Bronchial epithelial cell (primary cell): ENCODE measurements around the gene GLDC. TPM values are rescaled to one million over a fixed set of nuclear protein-coding genes. Genes with fewer than 3 reads are reported as not detected.

ENCODE experiments used
- DNase-seq: peaks from one replicate; pipeline ENCODE4 v3.0.0-alpha.2; 2010; ENCODE audit warnings: low read depth
- FAIRE-seq: peaks from 2 replicates; lab custom pipeline; 2011; peaks lifted over from hg19 to GRCh38; lab: Jason Lieb, UNC
- H3K27me3 ChIP-seq: 2 replicates; pipeline ENCODE4 v1.5.1; 2011; ENCODE audit warnings: low read length; ENCODE audit not compliant: control insufficient read depth, insufficient read depth
- H3K36me3 ChIP-seq: 2 replicates; pipeline ENCODE4 v1.5.1; 2011; ENCODE audit warnings: low read length; ENCODE audit not compliant: control insufficient read depth, insufficient read depth
- H3K4me3 ChIP-seq: 2 replicates; pipeline ENCODE4 v1.5.1; 2011; ENCODE audit warnings: mild to moderate bottlenecking, low read depth, low read length, control low read depth
- CTCF ChIP-seq: IDR thresholded peaks from 2 replicates; pipeline ENCODE4 v1.5.1; 2011; ENCODE audit warnings: mild to moderate bottlenecking, moderate library complexity, low read length, control low read depth, inconsistent platforms; ENCODE audit not compliant: insufficient read depth, severe bottlenecking
- total RNA-seq: library from RNA; depleted of rRNA; stranded (reverse); fragments of >200 nt; gene quantifications from 2 replicates; pipeline ENCODE4 v1.2.1, GENCODE V29; 2014

Gene GLDC
- total RNA-seq, 1 donor from 2014 or later, result not detected

DNA sequence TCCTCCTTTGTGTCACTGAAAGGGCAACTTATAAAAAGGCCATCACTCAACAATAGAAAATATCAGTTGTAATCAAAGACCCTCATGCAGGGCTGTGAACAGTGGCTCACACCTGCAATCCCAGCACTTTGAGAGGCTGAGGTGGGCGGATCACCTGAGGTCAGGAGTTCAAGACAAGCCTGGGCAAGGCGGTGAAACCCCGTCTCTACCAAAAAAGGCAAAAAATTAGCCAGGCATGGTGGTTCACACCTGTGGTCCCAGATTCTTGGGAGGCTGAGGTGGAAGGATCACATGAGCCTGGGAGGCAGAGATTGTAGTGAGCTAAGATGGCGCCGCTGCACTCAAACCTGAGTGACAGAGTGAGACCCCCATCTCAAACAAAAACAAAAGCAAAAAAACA, 24.7 kb downstream of the GLDC start:
- H3K36me3 ChIP-seq, result no peaks in the 10 kb centered on the region
- TF ChIP-seq CTCF, result no peak
- DNase-seq (no peak), FAIRE-seq (no peak)
- H3K4me3 ChIP-seq, result no peak overlapping the region
- peaks cover under 1% of the 10 kb centered on the region for H3K27me3 ChIP-seq

DNA sequence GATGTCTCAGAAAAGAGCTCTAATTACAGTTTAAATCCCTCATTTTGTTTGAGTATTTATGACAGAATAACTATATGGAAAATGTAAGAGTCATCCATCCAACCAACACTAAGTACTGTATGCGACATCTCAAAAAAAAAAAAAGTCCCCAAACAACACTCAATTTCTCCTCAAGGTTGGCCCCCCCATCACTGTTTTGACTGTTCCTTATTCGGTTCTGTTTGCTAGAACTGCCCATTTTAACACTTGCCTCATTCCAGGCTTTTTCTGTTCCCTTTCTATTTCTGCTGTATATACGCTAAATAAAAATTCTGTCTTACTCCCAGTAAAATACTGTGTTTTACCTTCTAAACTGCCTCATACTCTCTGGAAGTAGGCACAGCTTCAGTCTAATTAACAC, 25.2 kb downstream of the GLDC start:
- Histone ChIP-seq H3K27me3 (no peaks in the 10 kb centered on the region), H3K4me3 (no peak overlapping the region), H3K36me3 (no peaks in the 10 kb centered on the region)
- TF ChIP-seq CTCF, result no peak
- DNase-seq, result no peak
- FAIRE-seq, result no peak

DNA sequence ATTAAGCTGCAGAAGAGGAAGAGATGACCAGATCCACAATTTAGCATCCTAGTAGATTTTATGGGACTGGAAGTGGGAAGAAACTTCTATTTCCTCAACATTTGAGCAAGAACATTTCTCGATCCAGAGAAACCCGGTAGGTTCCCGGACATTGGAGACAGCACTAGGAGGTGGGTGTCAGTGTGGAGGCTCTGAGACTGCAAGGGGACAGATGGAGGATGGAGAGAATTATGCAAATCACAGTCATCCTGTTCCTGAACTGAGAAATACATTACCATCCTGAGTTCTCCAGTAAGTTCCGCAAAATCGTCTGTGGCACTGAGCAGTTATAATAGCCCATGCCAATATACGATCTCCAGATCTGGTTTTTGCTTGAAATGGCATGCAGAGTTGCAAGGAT, 25.6 kb downstream of the GLDC start:
- Histone ChIP-seq H3K36me3 (no peaks in the 10 kb centered on the region), H3K27me3 (no peaks in the 10 kb centered on the region), H3K4me3 (no peak overlapping the region)
- TF ChIP-seq CTCF, result no peak
- no peak for DNase-seq
- FAIRE-seq, result no peak

DNA sequence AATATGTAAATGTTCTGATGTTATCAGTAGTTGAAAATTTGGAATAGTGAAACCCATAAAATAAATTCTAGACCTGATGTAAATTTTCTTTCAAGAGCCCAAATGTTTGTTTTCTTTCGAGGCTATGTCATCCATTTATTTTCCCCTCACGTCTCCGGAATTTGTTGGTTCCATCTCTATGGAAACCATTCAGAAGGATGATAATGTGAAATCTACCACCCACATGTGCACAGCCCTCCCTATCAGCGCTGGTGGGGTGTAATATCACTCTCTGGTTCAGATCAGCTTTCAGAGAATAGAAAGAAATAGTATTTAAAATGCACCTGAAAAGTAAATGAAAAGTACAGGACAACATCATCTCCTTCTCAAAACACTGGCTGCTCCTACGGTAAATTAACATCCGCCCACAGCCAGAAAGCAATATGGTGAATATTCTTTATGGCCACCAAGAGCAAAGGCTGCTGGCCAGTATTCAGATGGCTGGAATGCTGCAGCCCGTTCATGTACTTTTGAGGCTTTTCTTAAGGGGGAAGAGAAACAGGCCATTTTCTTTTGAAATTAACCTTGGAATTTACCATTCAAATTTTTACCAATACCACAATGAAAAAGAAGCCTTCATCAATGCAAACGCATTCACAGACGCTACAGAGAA, 28.5 kb downstream of the GLDC start:
- TF ChIP-seq CTCF, result no peak
- DNase-seq (no peak), FAIRE-seq (no peak)
- H3K27me3 ChIP-seq, result no peaks in the 10 kb centered on the region
- H3K36me3 ChIP-seq, result no peaks in the 10 kb centered on the region
- no peak overlapping the region for H3K4me3 ChIP-seq

- no peak for TF ChIP-seq CTCF
- no peak overlapping the region for H3K4me3 ChIP-seq
- DNase-seq (no peak), FAIRE-seq (no peak)
- H3K27me3 ChIP-seq, result no peaks in the 10 kb centered on the region
- H3K36me3 ChIP-seq, result no peaks in the 10 kb centered on the region
Observed at GRCh38 chr9:6614489-6614888, 31.0 kb downstream of the GLDC start.

GRCh38 chr9:6611865-6612264, 33.7 kb downstream of the GLDC start:
- Histone ChIP-seq H3K36me3 (no peaks in the 10 kb centered on the region), H3K27me3 (no peaks in the 10 kb centered on the region), H3K4me3 (no peak overlapping the region)
- no peak for TF ChIP-seq CTCF
- DNase-seq (no peak), FAIRE-seq (no peak)
